ENCODE results near the gene NTMT2. TPM values are rescaled to one million over a fixed set of nuclear protein-coding genes. Genes with fewer than 3 reads are reported as not detected.

The NTMT2 gene
- total and polyA plus RNA-seq, 2 of the 8 experiments (the other 6 are each of a cell fraction or from before 2014, with no cell fraction given) = 0.38 TPM; not detected in 1

- Histone ChIP-seq H3K9me3 (ENCODE audit: insufficient read depth in 2 of 2, low read depth in 1 of 2, low read length in 1 of 2) (0 out of 4 replicates have a peak, but pooled peaks cover 0 to 2% of the 10 kb centered on the region in 2 experiments), H4K5ac (ENCODE audit: insufficient read length, low read depth, low read length) (no peak overlapping the region), H3K23me2 (ENCODE audit: low read depth, low read length) (no peaks in the 10 kb centered on the region), H4K91ac (replicated peaks; ENCODE audit: insufficient read length, low read length) (no peak overlapping the region), H3K4me3 (ENCODE audit: extremely low read depth in 1 of 4, insufficient read depth in 2 of 4, low read depth in 3 of 4, low read length in 4 of 4) (no peak overlapping the region), H3K79me2 (ENCODE audit: control insufficient read depth in 1 of 2, insufficient read depth in 2 of 2, low read length in 2 of 2) (no peaks in the 10 kb centered on the region), H2AK5ac (ENCODE audit: low read depth, low read length) (no peak overlapping the region), H3K14ac (ENCODE audit: insufficient read length) (no peak overlapping the region), H3K4me1 (replicated peaks in 1 of 4; ENCODE audit: control insufficient read depth in 3 of 4, insufficient read depth in 4 of 4, low read length in 3 of 4) (peaks cover 2 to 6% (median 4%) of the 10 kb centered on the region in 4 experiments), H4K20me1 (replicated peaks in 1 of 2; ENCODE audit: control insufficient read depth in 1 of 2, insufficient read depth in 2 of 2, low read length in 2 of 2) (peaks cover 0 to 4% of the 10 kb centered on the region in 2 experiments), H3K4ac (replicated peaks; ENCODE audit: insufficient read length, low read depth, low read length) (no peak overlapping the region), H3K36me3 (ENCODE audit: control insufficient read depth in 2 of 4, insufficient read depth in 4 of 4, low read length in 3 of 4) (no peaks in the 10 kb centered on the region), H4K8ac (ENCODE audit: extremely low read depth, insufficient read depth, low read length) (no peak overlapping the region), H3K79me1 (ENCODE audit: low read depth, low read length) (no peaks in the 10 kb centered on the region), H3K4me2 (ENCODE audit: insufficient read depth in 1 of 2, low read depth in 2 of 2, low read length in 2 of 2) (no peak overlapping the region), H3K18ac (ENCODE audit: extremely low read depth, low read length) (no peak overlapping the region), H3K9ac (replicated peaks in 1 of 4; ENCODE audit: extremely low read depth in 1 of 4, low read depth in 3 of 4, low read length in 3 of 4) (no peak overlapping the region), H2BK5ac (ENCODE audit: low read depth, low read length) (no peak overlapping the region), H2BK20ac (ENCODE audit: low read length) (no peak overlapping the region), H2BK15ac (ENCODE audit: low read length) (no peak overlapping the region), H3K27ac (ENCODE audit: low read depth, low read length) (no peak overlapping the region), H2BK120ac (replicated peaks; ENCODE audit: low read depth, low read length) (no peak overlapping the region), H2AFZ (ENCODE audit: low read length) (no peak overlapping the region), H3K27me3 (replicated peaks in 1 of 4; ENCODE audit: control insufficient read depth in 3 of 4, extremely low read depth in 1 of 4, insufficient read depth in 3 of 4, low read length in 3 of 4) (peaks cover under 1 to 14% (median 8%) of the 10 kb centered on the region in 4 experiments), H2BK12ac (ENCODE audit: low read depth, low read length) (no peak overlapping the region), H3K56ac (replicated peaks; ENCODE audit: insufficient read length, low read depth, low read length) (no peak overlapping the region), H3K23ac (ENCODE audit: insufficient read length) (no peak overlapping the region)
- WGBS, 2 experiments (ENCODE audit: extremely low coverage in 1 of 2, insufficient coverage in 1 of 2, insufficient read length in 1 of 2, insufficient replicate concordance in 2 of 2, low coverage in 1 of 2, low lambda C conversion rate in 2 of 2, missing lambda C conversion rate in 1 of 2) = 94% methylated on average over 2 of the region's 2 CpGs; no CpG with 5 or more reads in 1 of the 2 experiments
- FAIRE-seq (no peak), DNase-seq (ENCODE audit: low read depth in 1 of 2, low spot score in 2 of 2) (no peak)
- TF ChIP-seq SUZ12 (IDR thresholded peaks at IDR 0.05; ENCODE audit: low read length) (no peak), SRF (IDR thresholded peaks at IDR 0.05; ENCODE audit: low read depth, low read length) (no peak), EZH2 (IDR thresholded peaks at IDR 0.05; ENCODE audit: low read depth, low read length, severe bottlenecking) (no peak), ASH2L (IDR thresholded peaks at IDR 0.05; ENCODE audit: low read length) (no peak), SIRT6 (IDR thresholded peaks at IDR 0.05; ENCODE audit: low read length) (no peak), NRF1 (IDR thresholded peaks at IDR 0.05; ENCODE audit: low read depth, low read length) (no peak), SIN3A (conservative IDR thresholded peaks at IDR 0.05 in 1 of 2, IDR thresholded peaks at IDR 0.05 in 1 of 2; ENCODE audit: low read depth in 1 of 2, low read length in 2 of 2) (no peak), ATF2 (IDR thresholded peaks at IDR 0.05; ENCODE audit: low read length) (no peak), RBBP5 (IDR thresholded peaks at IDR 0.05; ENCODE audit: borderline replicate concordance, low read depth, low read length) (no peak)
- POLR2A ChIA-PET (ENCODE audit: partially characterized antibody) = interaction anchor here (1.1 kb wide), 1 partner anchor 10 kb away, joined by 3 read pairs; no protein-coding TSS in a partner anchor
- CTCF ChIA-PET (ENCODE audit: partially characterized antibody) = no interaction called here
Observed at GRCh38 chr1:170150016-170150415, 4.3 kb downstream of the NTMT2 start.
